Transverse colon (tissue), 4 donors: ENCODE measurements around the gene MSX1. TPM values are rescaled to one million over a fixed set of nuclear protein-coding genes. Genes with fewer than 3 reads are reported as not detected.

ENCODE experiments used
- total RNA-seq, 4 donors: library from RNA; depleted of rRNA; stranded (reverse); fragments of >200 nt; gene quantifications; one replicate each; pipeline ENCODE4 v1.1.0, GENCODE V29; 2016

MSX1 gene
- total RNA-seq, 4 donors from 2014 or later, result 0.41 TPM; not detected in 3

Other genes starting within 250 kb of the MSX1 start
- 1 to 10 TPM in 1 of 4 donors, under 1 TPM in 1, not detected in 2; 0.79 to 1.8 TPM for gene CYTL1, start 159.8 kb downstream of the MSX1 start, total RNA-seq
- 1 to 10 TPM in 1 of 4 donors, under 1 TPM in 3; 0.37 to 1.1 (median 0.64) TPM for gene STK32B, start 191.8 kb downstream of the MSX1 start, total RNA-seq